Endodermal cell (in vitro differentiated cells): ENCODE data around the gene RGS5. TPM values are rescaled to one million over a fixed set of nuclear protein-coding genes. Genes with fewer than 3 reads are reported as not detected.

Source experiments
- DNase-seq: peaks from one replicate; pipeline ENCODE4 v3.0.0-alpha.2; 2017
- H3K27ac ChIP-seq: 2 replicates; pipeline ENCODE4 v1.5.1; 2013; ENCODE audit warnings: mild to moderate bottlenecking, low read depth, low read length, moderate library complexity
- H3K27me3 ChIP-seq: 2 replicates; pipeline ENCODE4 v1.6.1; 2013; ENCODE audit warnings: mild to moderate bottlenecking, low read length, moderate library complexity; ENCODE audit not compliant: insufficient read depth, control insufficient read depth, poor library complexity, severe bottlenecking
- H3K36me3 ChIP-seq: 2 replicates; pipeline ENCODE4 v1.7.0; 2013; ENCODE audit warnings: mild to moderate bottlenecking, low read length, moderate library complexity; ENCODE audit not compliant: control insufficient read depth, insufficient read depth
- H3K4me1 ChIP-seq: one replicate; pipeline ENCODE4 v1.7.0; 2013; ENCODE audit warnings: low read length; ENCODE audit not compliant: control insufficient read depth, insufficient read depth
- H3K4me3 ChIP-seq: 2 replicates; pipeline ENCODE4 v1.5.1; 2013; ENCODE audit warnings: mild to moderate bottlenecking, low read length, moderate library complexity
- H3K9ac ChIP-seq: 2 replicates; pipeline ENCODE4 v1.6.1; 2013; ENCODE audit warnings: mild to moderate bottlenecking, low read length, moderate library complexity; ENCODE audit not compliant: poor library complexity, severe bottlenecking; ENCODE audit errors: extremely low read depth
- H3K9me3 ChIP-seq: 2 replicates; pipeline ENCODE4 v1.6.1; 2013; ENCODE audit warnings: mild to moderate bottlenecking, low read length, moderate library complexity; ENCODE audit not compliant: control insufficient read depth
- H3K27ac Mint-ChIP-seq: 2 replicates; pipeline ENCODE4 v1.8.0; 2020; ENCODE audit warnings: mixed read lengths
- H3K27me3 Mint-ChIP-seq: 2 replicates; pipeline ENCODE4 v1.8.0; 2021; ENCODE audit warnings: mild to moderate bottlenecking, mixed read lengths; ENCODE audit not compliant: insufficient read depth
- H3K36me3 Mint-ChIP-seq: 2 replicates; pipeline ENCODE4 v1.8.0; 2020; ENCODE audit warnings: low read depth, mixed read lengths
- H3K4me1 Mint-ChIP-seq: 2 replicates; pipeline ENCODE4 v1.8.0; 2020; ENCODE audit warnings: mixed read lengths
- H3K4me3 Mint-ChIP-seq: 2 replicates; pipeline ENCODE4 v1.8.0; 2020; ENCODE audit warnings: mild to moderate bottlenecking, moderate library complexity, mixed read lengths
- H3K9me3 Mint-ChIP-seq: 2 replicates; pipeline ENCODE4 v1.8.0; 2020; ENCODE audit warnings: mild to moderate bottlenecking, mixed read lengths
- WGBS, 2 experiments: methylation state at CpG; one replicate each; pipeline versions ENCODE4 v1.1.5 to v1.1.7; 2013; ENCODE audit warnings: missing lambda C conversion rate in 2 of 2, mixed read lengths in 1 of 2; ENCODE audit not compliant: insufficient coverage in 1 of 2, insufficient read length in 1 of 2; 5-methylcytosine and 5-hydroxymethylcytosine counted together
- total RNA-seq, 2 donors: library from RNA; stranded (reverse); fragmentation: NEBNext Ultra II Directional in 1 of 2; extraction: Animal tissue kit (Norgen Biotek cat#: 25700) in 1 of 2; gene quantifications; 2 replicates in 1 of 2; 3 replicates in 1 of 2; pipeline ENCODE4 v1.2.1, GENCODE V29; 2021
- TF ChIP-seq, protein P1 (sequence below): fragments of 200-600 bp; sonication (generic); conservative IDR thresholded peaks from 2 replicates; pipeline ENCODE4 v1.5.0; 2021; ENCODE audit warnings: antibody characterized with exemption, mild to moderate bottlenecking

The RGS5 gene
- total RNA-seq, 2 donors from 2014 or later: 48.4 to 88.9 TPM

DNA sequence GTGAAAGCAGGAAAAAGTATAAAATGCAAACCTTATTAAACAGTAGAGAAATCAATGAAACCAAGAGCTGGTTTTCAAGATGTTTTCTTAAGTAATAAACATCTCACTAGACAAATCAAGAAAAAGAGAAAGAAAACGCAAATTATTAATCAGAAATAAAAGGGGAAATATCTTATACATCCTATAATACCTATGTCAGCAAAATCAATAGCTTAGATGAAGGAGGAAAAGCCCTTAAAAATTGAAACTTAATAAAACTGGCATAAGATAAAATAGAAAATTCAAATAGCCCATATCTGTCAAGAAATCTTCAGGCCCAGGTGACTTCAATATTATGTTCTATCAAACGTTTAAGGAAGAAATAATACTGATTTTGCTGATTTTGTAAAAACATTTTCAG lies 74.4 kb downstream of the RGS5 start:
- no peaks in the 10 kb centered on the region for H3K36me3 Mint-ChIP-seq
- Histone ChIP-seq H3K4me1 (no peaks in the 10 kb centered on the region), H3K27ac (no peak overlapping the region), H3K9me3 (no peaks in the 10 kb centered on the region), H3K9ac (no peak overlapping the region), H3K27me3 (no peaks in the 10 kb centered on the region), H3K36me3 (no peaks in the 10 kb centered on the region), H3K4me3 (no peak overlapping the region)
- 100% methylated on average over 1 of the region's 2 CpGs for WGBS, 2 experiments
- no peak overlapping the region for H3K4me3 Mint-ChIP-seq
- DNase-seq: no peak
- no peak overlapping the region for H3K27ac Mint-ChIP-seq
- TF ChIP-seq, protein P1, sequence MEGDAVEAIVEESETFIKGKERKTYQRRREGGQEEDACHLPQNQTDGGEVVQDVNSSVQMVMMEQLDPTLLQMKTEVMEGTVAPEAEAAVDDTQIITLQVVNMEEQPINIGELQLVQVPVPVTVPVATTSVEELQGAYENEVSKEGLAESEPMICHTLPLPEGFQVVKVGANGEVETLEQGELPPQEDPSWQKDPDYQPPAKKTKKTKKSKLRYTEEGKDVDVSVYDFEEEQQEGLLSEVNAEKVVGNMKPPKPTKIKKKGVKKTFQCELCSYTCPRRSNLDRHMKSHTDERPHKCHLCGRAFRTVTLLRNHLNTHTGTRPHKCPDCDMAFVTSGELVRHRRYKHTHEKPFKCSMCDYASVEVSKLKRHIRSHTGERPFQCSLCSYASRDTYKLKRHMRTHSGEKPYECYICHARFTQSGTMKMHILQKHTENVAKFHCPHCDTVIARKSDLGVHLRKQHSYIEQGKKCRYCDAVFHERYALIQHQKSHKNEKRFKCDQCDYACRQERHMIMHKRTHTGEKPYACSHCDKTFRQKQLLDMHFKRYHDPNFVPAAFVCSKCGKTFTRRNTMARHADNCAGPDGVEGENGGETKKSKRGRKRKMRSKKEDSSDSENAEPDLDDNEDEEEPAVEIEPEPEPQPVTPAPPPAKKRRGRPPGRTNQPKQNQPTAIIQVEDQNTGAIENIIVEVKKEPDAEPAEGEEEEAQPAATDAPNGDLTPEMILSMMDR: no peak
- no peaks in the 10 kb centered on the region for H3K27me3 Mint-ChIP-seq
- H3K9me3 Mint-ChIP-seq: no peaks in the 10 kb centered on the region
- no peaks in the 10 kb centered on the region for H3K4me1 Mint-ChIP-seq

DNA sequence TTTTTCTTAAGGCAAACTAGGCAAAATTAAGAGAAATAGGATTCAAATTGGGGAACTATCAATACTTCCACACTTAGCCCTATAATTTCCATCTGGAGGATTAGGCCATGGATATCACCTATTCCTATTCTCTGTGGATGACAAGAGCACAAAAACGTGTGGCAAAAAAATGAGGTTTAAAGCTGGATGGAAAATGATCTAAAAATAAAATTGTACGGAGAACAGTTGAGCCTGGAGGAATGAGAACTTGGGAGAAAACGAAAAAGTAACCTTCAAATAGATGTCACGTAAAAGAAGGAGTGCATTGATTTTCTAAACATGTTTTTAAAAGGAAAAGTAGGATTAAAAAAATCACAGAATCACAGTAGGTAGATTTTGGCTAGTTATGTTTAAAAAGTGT lies 77.9 kb downstream of the RGS5 start:
- Histone ChIP-seq H3K36me3 (no peaks in the 10 kb centered on the region), H3K27me3 (no peaks in the 10 kb centered on the region), H3K27ac (no peak overlapping the region), H3K4me1 (no peaks in the 10 kb centered on the region), H3K9me3 (no peaks in the 10 kb centered on the region), H3K9ac (no peak overlapping the region), H3K4me3 (no peak overlapping the region)
- DNase-seq: no peak
- Mint-ChIP-seq H3K4me1 (no peaks in the 10 kb centered on the region), H3K27me3 (no peaks in the 10 kb centered on the region), H3K4me3 (no peak overlapping the region), H3K27ac (no peak overlapping the region), H3K9me3 (no peaks in the 10 kb centered on the region), H3K36me3 (no peaks in the 10 kb centered on the region)
- TF ChIP-seq, protein P1: no peak
- 77 to 81% methylated on average over 3 to 4 of the region's 4 CpGs for WGBS, 2 experiments

DNA sequence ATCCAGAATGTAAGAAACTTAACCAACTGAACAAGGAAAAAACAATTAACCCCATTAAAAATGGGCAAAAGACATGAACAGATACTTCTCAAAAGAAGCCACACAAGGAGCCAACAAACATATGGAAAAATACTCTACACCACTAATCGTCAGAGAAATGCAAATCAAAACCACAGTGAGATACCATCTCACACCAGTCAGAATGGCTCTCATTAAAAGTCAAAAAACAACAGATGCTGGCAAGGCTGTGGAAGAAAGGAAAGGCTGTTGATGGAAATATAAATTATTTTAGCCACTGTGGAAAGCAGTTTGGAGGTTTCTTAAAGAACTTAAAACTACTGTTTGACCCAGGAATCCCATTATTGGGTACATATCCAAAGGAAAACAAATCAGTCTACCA lies 82.3 kb downstream of the RGS5 start:
- Histone ChIP-seq H3K27ac (no peak overlapping the region), H3K4me1 (no peaks in the 10 kb centered on the region), H3K36me3 (no peaks in the 10 kb centered on the region), H3K9me3 (no peaks in the 10 kb centered on the region), H3K27me3 (no peaks in the 10 kb centered on the region), H3K9ac (no peak overlapping the region), H3K4me3 (no peak overlapping the region)
- Mint-ChIP-seq H3K4me1 (no peaks in the 10 kb centered on the region), H3K27me3 (no peaks in the 10 kb centered on the region), H3K36me3 (no peaks in the 10 kb centered on the region), H3K9me3 (no peaks in the 10 kb centered on the region), H3K27ac (no peak overlapping the region), H3K4me3 (no peak overlapping the region)
- TF ChIP-seq, protein P1: no peak
- WGBS, 2 experiments: 64% methylated on average over 1 of the region's 1 CpG; no CpG with 5 or more reads in 1 of the 2 experiments
- no peak for DNase-seq
